Measurements from ENCODE around the gene SPDYE3.
"Not testable (repeated sequence)": the region's sequence is repeated elsewhere in the genome, so short reads cannot be mapped to it uniquely, and the experiment has no call there.

Gene SPDYE3

DNA sequence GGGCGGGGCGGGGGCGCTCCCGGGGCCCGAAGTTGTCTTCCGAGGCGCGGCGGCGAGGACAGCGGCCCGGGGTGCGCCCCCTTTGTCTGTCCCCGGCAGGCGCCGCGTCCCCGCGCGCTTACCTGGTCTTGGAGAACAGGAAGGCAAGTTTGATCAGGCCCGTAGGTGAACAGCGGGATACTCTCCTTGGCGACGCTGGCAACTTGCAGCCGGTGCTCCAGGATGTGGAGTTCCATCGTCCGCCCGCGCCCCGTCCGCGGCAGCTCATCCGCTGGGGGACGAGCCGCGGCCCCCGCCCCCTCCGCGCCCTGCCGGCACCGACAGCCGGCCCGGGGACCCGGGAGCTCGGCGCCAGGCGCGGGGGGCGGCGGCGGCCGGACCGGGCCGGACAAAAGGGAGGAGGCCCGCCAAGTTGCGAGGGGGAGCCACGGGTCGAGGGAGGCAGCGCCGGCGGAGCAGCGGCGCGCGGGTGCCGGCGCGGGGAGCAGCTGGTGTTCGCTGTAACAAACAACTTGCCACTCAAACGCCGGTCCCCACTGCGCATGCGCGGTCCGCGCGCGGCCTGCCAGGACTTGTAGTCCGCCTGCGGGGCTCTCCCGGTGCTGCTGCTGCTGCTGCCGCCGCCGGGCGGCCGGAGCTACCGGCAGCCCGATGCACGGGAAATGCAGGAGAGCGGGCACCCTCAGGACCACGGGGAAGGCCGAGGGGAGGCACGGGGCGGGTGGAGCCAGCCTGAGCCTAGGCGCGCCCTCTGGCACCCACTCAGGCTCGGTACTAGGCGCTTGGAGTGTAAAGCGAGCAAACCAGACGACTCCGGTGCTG, 35.6 kb upstream of the SPDYE3 start:
- H3K4me3 ChIP-seq (ENCODE audit: low read depth, low read length): peak overlapping the region; percentile 47
- TF ChIP-seq POLR2A (IDR thresholded peaks at IDR 0.05; ENCODE audit: extremely low read depth, insufficient read length) (no peak), MYC (IDR thresholded peaks at IDR 0.05; ENCODE audit: low read depth, low read length) (no peak)
- TF ChIP-seq, protein P1, sequence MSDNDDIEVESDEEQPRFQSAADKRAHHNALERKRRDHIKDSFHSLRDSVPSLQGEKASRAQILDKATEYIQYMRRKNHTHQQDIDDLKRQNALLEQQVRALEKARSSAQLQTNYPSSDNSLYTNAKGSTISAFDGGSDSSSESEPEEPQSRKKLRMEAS (IDR thresholded peaks at IDR 0.05; ENCODE audit: low read depth, low read length): peak; percentile 21; the same call in 1 of the 2 replicates
- TF ChIP-seq, protein P2, sequence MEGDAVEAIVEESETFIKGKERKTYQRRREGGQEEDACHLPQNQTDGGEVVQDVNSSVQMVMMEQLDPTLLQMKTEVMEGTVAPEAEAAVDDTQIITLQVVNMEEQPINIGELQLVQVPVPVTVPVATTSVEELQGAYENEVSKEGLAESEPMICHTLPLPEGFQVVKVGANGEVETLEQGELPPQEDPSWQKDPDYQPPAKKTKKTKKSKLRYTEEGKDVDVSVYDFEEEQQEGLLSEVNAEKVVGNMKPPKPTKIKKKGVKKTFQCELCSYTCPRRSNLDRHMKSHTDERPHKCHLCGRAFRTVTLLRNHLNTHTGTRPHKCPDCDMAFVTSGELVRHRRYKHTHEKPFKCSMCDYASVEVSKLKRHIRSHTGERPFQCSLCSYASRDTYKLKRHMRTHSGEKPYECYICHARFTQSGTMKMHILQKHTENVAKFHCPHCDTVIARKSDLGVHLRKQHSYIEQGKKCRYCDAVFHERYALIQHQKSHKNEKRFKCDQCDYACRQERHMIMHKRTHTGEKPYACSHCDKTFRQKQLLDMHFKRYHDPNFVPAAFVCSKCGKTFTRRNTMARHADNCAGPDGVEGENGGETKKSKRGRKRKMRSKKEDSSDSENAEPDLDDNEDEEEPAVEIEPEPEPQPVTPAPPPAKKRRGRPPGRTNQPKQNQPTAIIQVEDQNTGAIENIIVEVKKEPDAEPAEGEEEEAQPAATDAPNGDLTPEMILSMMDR (IDR thresholded peaks at IDR 0.05; ENCODE audit: low read depth, low read length): peak; percentile 23
- peak; percentile 98 for DNase-seq (ENCODE audit: low read depth)

DNA sequence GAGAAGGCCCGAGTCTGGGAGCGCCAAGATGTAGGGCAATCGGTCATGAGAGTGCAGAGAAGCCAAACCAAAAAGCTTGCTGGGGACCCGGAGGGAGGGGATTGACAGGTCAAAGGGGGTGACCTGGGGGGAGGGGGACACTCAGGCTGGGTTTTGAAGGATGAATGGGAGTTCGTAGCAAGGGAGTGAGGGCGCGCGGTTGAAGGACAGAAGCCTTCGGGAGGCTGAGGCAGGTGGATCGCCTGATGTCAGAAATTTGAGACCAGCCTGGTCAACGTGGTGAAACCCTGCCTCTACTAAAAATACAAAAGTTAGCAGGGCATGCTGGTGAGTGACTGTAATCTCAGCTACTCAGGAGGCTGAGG, 35.0 kb upstream of the SPDYE3 start:
- H3K4me3 ChIP-seq (ENCODE audit: low read depth, low read length); DNase-seq (ENCODE audit: low read depth): not testable (repeated sequence)

DNA sequence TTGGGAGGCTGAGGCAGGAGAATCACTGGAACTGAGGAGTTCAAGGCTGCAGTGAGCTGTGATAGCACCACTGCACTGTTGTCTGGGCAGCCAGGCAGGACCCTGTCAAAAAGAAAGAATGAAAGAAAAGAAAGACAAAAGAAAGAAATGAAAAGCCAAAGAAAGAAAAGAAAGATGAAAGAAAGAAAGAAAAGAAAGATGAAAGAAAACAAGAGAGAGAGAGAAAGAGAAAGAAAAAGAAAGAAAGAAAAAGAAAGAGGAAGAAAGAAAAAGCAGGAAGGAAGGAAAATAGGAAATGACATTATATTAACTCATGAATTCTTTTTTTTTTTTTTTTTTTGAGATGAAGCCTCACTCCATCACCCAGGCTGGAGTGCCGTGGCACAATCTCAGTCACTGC, 32.4 kb upstream of the SPDYE3 start:
- no peak for TF ChIP-seq MYC (IDR thresholded peaks at IDR 0.05; ENCODE audit: low read depth, low read length)
- TF ChIP-seq, protein P2 (IDR thresholded peaks at IDR 0.05; ENCODE audit: low read depth, low read length): no peak
- TF ChIP-seq, protein P1 (IDR thresholded peaks at IDR 0.05; ENCODE audit: low read depth, low read length): no peak
- TF ChIP-seq POLR2A (IDR thresholded peaks at IDR 0.05; ENCODE audit: extremely low read depth, insufficient read length): no peak

DNA sequence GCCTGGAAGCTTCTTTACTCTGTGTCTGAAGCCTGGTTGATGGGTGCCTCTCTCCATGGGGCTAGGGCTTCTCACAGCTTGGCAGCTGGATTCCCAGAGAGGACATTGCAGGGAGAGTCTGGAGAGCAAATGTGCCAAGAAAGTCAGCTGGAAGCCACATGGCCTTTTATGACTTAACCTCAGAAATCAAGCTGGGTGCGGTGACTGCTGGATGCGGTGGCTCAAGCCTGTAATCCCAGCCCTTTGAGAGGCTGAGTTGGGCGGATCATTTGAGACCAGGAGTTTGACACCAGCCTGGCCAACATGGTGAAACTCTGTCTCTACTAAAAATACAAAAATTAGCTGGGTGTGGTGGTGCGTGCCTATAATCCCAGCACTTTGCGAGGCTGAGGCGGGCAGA, 31.4 kb upstream of the SPDYE3 start:
- not testable (repeated sequence) for H3K4me3 ChIP-seq (ENCODE audit: low read depth, low read length); DNase-seq (ENCODE audit: low read depth)

More for the DNA sequence above, 32.4 kb upstream of the SPDYE3 start:
- no peak overlapping the region for H3K4me3 ChIP-seq (ENCODE audit: low read depth, low read length)
- no peak for DNase-seq (ENCODE audit: low read depth)

DNA sequence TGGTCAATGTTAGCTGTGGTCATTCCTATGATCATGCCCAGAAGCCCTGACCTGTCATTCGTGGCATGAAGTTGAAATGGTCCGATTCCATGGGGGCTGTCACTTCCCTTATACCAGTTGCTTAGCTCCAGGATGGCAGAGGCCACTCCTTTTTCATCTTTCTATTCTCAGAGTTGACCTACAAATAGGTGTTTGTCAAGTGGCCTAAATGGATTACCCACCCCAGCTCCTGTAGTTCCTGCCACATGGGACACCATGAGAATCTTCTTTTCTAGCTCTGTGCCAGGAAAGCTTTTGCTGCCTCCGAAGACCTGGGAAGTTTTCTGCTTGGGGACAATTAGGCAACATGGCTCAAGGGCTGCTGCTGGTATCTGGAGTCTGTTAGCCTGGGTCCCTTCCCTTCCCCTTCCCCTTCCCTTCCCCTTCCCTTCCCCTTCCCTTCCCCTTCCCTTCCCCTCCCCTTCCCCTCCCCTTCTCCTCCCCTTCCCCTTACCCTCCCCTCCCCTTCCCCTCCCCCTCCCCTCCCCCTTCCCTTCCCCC, 25.4 kb upstream of the SPDYE3 start:
- not testable (repeated sequence) for DNase-seq (ENCODE audit: low read depth)

DNA sequence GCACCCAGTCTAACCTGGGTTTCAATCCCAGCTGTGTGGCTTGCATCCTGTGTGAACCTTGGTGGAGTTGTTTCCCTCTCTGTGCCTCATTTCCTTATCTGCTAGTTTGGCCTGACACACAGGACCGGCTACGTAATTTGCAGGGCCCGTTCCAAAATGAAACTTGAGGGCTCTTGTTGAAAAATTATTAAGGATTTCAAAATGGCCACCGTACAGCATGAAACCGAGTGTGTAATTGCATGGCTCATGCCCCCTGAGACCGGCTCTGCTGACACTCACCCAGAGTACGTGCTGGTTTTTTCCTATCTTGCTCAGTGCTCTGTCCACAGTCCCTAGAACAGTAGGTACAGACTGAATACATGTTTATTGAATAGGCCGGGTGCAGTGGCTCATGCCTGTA, 24.4 kb upstream of the SPDYE3 start:
- H3K4me3 ChIP-seq (ENCODE audit: low read depth, low read length); DNase-seq (ENCODE audit: low read depth): not testable (repeated sequence)

More for the DNA sequence above, 25.4 kb upstream of the SPDYE3 start:
- H3K4me3 ChIP-seq (ENCODE audit: low read depth, low read length): not testable (repeated sequence)

DNA sequence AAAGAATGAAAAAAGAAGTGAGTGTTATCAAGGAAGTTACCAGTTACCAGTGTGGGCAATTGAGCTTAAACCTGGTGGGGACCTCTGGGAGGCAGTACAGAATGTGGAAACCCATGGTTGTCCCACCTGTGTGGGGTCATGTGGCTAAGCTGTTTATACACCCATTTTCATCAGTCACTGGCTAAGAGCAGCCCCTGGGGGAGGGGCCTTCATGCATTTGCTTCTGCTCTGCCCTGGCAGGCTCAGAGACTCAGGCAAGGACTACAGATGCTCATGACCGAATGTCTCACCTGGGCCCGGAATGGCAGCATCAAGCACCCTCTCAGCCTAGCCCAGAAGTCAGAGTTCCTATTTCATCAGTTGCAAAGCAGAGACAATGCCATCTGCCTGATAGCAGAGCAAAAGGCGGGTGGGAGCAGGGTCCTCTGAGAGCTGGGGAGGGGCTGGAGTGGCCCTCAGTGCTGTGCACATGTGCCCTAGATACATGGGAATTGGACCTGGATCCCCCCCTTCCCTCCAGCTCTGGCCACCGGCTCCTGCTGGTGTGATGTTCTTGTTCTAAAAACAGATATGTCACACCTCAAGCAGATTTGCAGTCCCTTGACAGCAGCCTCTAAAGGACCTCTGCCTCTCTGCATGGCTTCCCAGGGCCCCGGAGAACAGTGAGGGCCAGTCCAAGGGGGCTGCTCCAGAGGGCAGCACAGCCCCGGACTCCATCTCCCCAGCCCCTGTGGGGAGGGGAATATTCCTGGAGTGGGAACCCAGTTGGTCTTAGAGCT, 20.1 kb upstream of the SPDYE3 start:
- DNase-seq (ENCODE audit: low read depth); H3K4me3 ChIP-seq (ENCODE audit: low read depth, low read length): not testable (repeated sequence)

DNA sequence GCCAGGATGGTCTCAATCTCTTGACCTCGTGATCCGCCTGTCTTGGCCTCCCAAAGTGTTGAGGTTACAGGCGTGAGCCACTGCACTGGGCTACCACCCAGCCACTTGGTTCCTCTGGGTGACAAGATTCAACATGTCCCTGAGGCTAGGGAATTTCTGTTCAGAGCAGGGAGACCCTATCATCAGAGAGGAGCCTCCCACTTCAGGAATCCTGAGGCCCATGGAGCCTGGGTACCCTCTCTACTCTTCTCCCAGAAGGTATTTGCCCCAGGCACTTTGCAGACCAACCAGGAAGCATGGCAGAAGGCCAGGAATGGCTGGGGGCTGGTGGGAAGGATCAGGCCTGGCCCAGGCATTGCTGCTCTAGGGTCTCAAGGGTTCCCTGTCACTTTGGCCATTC, 19.2 kb upstream of the SPDYE3 start:
- DNase-seq (ENCODE audit: low read depth); H3K4me3 ChIP-seq (ENCODE audit: low read depth, low read length): not testable (repeated sequence)

DNA sequence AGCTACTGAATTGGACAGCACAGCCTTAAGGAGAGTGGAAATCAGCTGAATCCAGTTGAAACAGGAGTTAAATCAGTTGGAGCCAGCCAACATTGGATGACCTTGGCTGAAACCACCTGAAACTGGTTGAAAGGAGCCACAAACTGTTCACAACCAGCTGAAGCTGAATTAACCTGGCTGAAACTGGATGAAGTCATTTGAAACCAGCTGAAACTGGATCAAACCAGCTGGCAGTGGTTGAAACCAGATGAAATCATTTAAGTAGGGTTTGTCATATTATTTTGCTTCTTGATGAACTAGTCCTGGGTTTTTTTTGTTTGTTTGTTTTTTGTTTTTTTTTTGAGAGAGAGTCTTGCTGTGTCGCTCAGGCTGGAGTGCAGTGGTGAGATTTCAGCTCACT, 15.3 kb upstream of the SPDYE3 start:
- not testable (repeated sequence) for H3K4me3 ChIP-seq (ENCODE audit: low read depth, low read length); DNase-seq (ENCODE audit: low read depth)

DNA sequence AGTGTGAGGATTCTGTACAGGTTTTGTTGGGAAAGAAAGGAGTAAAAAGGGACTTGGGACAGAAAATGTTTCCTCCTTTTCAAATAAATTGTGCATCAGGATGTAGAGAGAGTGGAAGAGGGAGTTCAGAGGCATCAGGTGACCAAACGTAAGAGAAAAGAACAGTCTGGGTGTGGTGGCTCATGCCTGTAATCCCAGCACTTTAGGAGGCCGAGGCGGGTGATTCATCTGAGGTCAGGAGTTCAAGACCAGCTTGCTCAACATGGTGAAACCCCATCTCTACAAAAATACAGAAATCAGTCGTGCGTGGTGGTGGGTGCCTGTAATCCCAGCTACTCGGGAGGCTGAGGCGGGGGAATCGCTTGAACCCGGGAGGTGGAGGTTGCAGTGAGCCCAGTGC, 12.2 kb upstream of the SPDYE3 start:
- DNase-seq (ENCODE audit: low read depth); H3K4me3 ChIP-seq (ENCODE audit: low read depth, low read length): not testable (repeated sequence)

DNA sequence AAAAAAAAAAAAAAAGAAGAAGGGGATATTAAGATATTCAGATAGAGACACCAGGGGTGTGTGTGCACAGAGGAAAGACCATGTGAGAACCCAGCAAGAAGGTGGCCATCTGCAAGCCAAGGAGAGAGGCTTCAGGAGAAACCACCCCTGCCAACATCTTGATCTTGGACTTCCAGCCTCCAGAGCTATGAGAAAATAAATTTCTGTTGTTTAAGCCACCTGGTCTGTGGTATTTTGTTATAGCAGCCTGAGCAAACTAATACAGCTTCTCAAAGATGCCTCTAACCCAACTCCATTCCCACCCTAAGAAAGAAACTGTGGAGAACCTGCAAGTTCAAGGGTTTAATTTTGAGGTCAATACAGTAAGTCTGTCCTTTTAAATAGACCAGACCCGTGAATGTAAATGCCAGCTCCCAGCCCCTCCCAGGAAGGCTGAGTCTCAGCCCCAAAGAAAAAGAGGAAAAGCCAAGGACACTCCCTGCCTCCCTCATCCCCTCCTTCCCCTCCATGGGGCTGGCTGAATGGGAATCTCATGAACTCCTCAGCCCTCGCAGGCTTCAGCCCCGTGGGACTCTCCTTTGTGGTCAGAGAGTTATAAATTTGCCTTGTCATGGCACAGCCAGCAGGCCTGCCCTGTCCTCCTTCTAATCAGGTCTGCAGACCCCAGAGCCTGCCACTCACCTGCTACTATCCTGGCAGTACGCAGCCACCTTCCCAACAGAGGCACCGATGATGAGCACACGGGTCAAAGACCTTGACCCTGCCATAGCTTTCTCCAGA, 9.5 kb upstream of the SPDYE3 start:
- DNase-seq (ENCODE audit: low read depth): peak; percentile 44
- H3K4me3 ChIP-seq (ENCODE audit: low read depth, low read length): not testable (repeated sequence)

DNA sequence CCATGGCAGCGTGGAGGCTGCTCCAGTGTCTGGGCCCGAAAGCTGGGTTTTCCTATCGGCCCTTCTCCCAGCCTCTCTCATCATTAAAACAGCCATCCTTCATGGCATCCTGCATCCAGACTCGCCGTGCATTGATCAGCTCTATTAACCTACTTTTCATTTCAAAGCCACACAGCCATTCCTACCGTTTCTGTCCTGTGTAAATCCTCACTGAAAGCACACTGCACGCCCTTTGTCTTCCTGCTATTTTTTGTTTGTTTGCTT, 8.9 kb upstream of the SPDYE3 start:
- not testable (repeated sequence) for DNase-seq (ENCODE audit: low read depth); H3K4me3 ChIP-seq (ENCODE audit: low read depth, low read length)

DNA sequence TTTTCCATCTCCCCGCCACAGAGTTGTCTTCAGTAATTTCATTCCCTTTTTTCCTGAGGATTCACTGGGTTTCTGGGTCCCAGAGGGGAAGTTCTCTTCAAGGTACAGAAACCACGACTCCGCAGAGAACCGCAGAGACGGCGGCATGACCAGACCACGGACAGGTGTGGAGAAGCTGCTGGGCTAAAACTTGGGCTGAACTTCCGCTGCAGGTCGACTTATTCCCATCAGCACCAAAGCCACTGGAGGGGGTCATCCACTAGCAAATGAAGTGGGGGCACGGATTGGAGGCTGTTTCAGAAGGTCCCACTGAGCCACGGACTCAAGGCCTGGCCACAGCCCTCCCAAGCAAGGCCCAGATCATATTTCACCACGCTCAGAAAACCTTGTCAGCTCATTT, 3.0 kb upstream of the SPDYE3 start:
- H3K4me3 ChIP-seq (ENCODE audit: low read depth, low read length): not testable (repeated sequence)
- DNase-seq (ENCODE audit: low read depth): peak; percentile 10

DNA sequence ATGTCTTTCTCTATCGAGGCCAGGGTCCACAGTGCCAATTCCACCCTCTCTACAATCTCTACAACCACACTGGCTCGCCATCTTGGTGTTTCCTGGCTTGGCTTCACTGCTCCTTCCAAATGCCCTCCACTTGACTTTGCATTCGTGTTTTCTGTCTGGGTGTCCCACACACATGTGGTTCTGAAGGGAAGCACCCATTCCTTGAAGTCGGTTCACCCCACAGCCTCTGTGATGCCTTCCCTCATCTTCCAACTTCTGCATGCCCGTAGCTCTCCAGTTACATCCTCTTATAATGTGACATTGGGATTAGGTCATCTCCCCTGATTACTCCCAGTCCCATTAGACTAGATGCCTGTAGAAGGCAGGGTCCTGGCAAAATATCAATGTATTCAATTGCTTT, 10.8 kb downstream of the SPDYE3 start:
- DNase-seq (ENCODE audit: low read depth): peak; percentile 61
- not testable (repeated sequence) for H3K4me3 ChIP-seq (ENCODE audit: low read depth, low read length)

DNA sequence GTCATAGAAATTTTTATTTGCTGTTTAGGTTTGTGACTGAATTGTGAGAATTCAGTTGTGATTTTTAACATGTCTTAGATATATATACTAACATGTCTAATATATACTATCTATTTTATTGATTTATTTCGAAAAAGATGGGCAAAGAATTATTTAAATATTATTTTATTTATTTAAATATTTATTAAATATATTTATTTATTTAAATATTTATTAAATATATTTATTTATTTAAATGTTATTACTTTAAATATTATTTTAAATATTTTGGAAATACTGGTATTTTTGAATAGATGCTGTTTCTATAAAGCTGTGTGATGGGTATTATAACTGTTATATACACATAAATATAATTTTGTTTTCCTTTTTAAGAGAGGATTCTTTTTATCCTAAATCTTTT, 14.1 kb downstream of the SPDYE3 start:
- not testable (repeated sequence) for DNase-seq (ENCODE audit: low read depth); H3K4me3 ChIP-seq (ENCODE audit: low read depth, low read length)

Data from NB4 (cell line).